K562 (cell line): Measurements from ENCODE around the gene PTPRG. TPM values are rescaled to one million over a fixed set of nuclear protein-coding genes. Genes with fewer than 3 reads are reported as not detected.

ENCODE experiments used
- ATAC-seq: fragments of 200-7000 bp; cut with Tn5 transposase; 3 replicates; pipeline ENCODE4 v1.9.1; 2020; ENCODE audit warnings: moderate library complexity
- BruUV-seq: library from RNA; stranded (reverse); fragments of 400-500 nt; replicated peaks from 2 replicates; lab custom pipeline; 2021; lab: Mats Ljungman, UMichigan
- CTCF ChIA-PET: fragments of 300-600 bp; formaldehyde crosslinking; extraction: SDS; loops from one replicate; lab custom pipeline; 2021; ENCODE audit warnings: low intra/inter-chr PET ratio; lab: Yijun Ruan, JAX
- POLR2A ChIA-PET: fragments of 300-600, 350-650 bp; sonication (Branson Sonifier 250); formaldehyde crosslinking; extraction: SDS; loops from one replicate; lab custom pipeline; 2021; ENCODE audit warnings: antibody characterized with exemption, inconsistent platforms; lab: Yijun Ruan, JAX
- DNase-seq, 4 experiments: peaks; one replicate each; pipeline versions ENCODE4 v3.0.0 to v3.0.0-alpha.2; 2011 to 2018; ENCODE audit warnings: low spot score in 3 of 4, mixed read lengths in 3 of 4; ENCODE audit errors: extremely low read depth in 1 of 4
- FAIRE-seq: peaks from 2 replicates; lab custom pipeline; 2011; peaks lifted over from hg19 to GRCh38; lab: Jason Lieb, UNC
- H2AFZ ChIP-seq: 2 replicates; pipeline ENCODE4 v1.6.0; 2011; ENCODE audit warnings: low read depth, low read length, control low read depth, inconsistent platforms
- H3K27ac ChIP-seq: fragments of 200-600 bp; 3 replicates; pipeline ENCODE4 v1.8.0; 2011; ENCODE audit warnings: low read depth, mild to moderate bottlenecking, control low read depth, inconsistent platforms, low read length, moderate library complexity, mixed read lengths; ENCODE audit errors: extremely low read depth
- H3K27me3 ChIP-seq, 2 experiments: fragments of 300-600 bp in 1 of 2; 2 replicates in 1 of 2; 3 replicates in 1 of 2; pipeline versions ENCODE4 v1.6.0 to v1.8.0; 2011; ENCODE audit warnings: inconsistent platforms in 2 of 2, low read length in 2 of 2, mild to moderate bottlenecking in 1 of 2, mixed read lengths in 1 of 2, moderate library complexity in 1 of 2; ENCODE audit not compliant: control insufficient read depth in 2 of 2, insufficient read depth in 2 of 2
- H3K36me3 ChIP-seq: fragments of 300-600 bp; 3 replicates; pipeline ENCODE4 v1.8.0; 2011; ENCODE audit warnings: mild to moderate bottlenecking, low read length, inconsistent platforms; ENCODE audit not compliant: control insufficient read depth, insufficient read depth
- H3K4me1 ChIP-seq, 2 experiments: fragments of 200-600 bp in 1 of 2; replicated peaks in 1 of 2; 2 replicates in 1 of 2; 3 replicates in 1 of 2; pipeline versions ENCODE4 v1.5.1 to v1.8.0; 2011; ENCODE audit warnings: inconsistent platforms in 2 of 2, low read length in 2 of 2, mild to moderate bottlenecking in 1 of 2, mixed read lengths in 1 of 2, moderate library complexity in 1 of 2; ENCODE audit not compliant: control insufficient read depth in 2 of 2, insufficient read depth in 2 of 2
- H3K4me2 ChIP-seq: 2 replicates; pipeline ENCODE4 v1.6.1; 2011; ENCODE audit warnings: low read length, control low read depth, inconsistent platforms, mixed read lengths; ENCODE audit not compliant: insufficient read depth
- H3K4me3 ChIP-seq: fragments of 200-600 bp; sonication (generic), shearing (Covaris generic); 2 replicates; pipeline ENCODE4 v1.5.1; 2016; ENCODE audit warnings: control low read depth, inconsistent platforms
- H3K79me2 ChIP-seq: fragments of 200-600 bp; 3 replicates; pipeline ENCODE4 v1.8.0; 2011; ENCODE audit warnings: low read length, inconsistent platforms; ENCODE audit not compliant: control insufficient read depth, insufficient read depth
- H3K9ac ChIP-seq, 2 experiments: 2 replicates each; pipeline versions ENCODE4 v1.6.0 to v1.6.1; 2011; ENCODE audit warnings: low read depth in 2 of 2, low read length in 2 of 2, control low read depth in 1 of 2, inconsistent platforms in 1 of 2, mild to moderate bottlenecking in 1 of 2, mixed read lengths in 1 of 2; ENCODE audit not compliant: insufficient read depth in 1 of 2
- H3K9me1 ChIP-seq: one replicate; pipeline ENCODE4 v1.6.0; 2011; ENCODE audit warnings: inconsistent platforms, mild to moderate bottlenecking, low read length, moderate library complexity; ENCODE audit not compliant: control insufficient read depth, insufficient read depth
- H3K9me3 ChIP-seq: replicated peaks from 2 replicates; pipeline ENCODE4 v1.5.1; 2011; ENCODE audit warnings: low read depth, low read length, inconsistent platforms; ENCODE audit not compliant: control insufficient read depth, insufficient read depth
- H4K20me1 ChIP-seq: replicated peaks from 2 replicates; pipeline ENCODE4 v1.6.1; 2011; ENCODE audit warnings: low read length, inconsistent platforms, mixed read lengths; ENCODE audit not compliant: control insufficient read depth, insufficient read depth
- FOXA3 ChIP-seq, 2 experiments: fragments of 450-650 bp in 1 of 2; sonication (generic) in 1 of 2; formaldehyde crosslinking; IDR thresholded peaks in 1 of 2; conservative IDR thresholded peaks in 1 of 2; 2 replicates each; pipeline versions ENCODE4 v1.4.0 to v1.8.0; 2020 to 2022; ENCODE audit warnings: mild to moderate bottlenecking in 2 of 2, missing genetic modification reagents in 1 of 2
- KDM5B ChIP-seq: fragments of 200-600 bp; sonication (generic); IDR thresholded peaks from 2 replicates; pipeline ENCODE4 v1.6.1; 2012; ENCODE audit warnings: low read depth, mild to moderate bottlenecking, moderate library complexity, low read length, control low read depth, inconsistent platforms; ENCODE audit not compliant: insufficient replicate concordance
- RBBP5 ChIP-seq: fragments of 200-600 bp; sonication (generic); IDR thresholded peaks from 2 replicates; pipeline ENCODE4 v1.6.1; 2012; ENCODE audit warnings: borderline replicate concordance, mild to moderate bottlenecking, low read length, control low read depth, inconsistent platforms; ENCODE audit not compliant: insufficient read depth, poor library complexity, severe bottlenecking
- ZFP36 ChIP-seq: fragments of 150-350 bp; IDR thresholded peaks from 2 replicates; pipeline ENCODE4 v1.6.1; 2018; ENCODE audit warnings: low read length, low read depth; ENCODE audit not compliant: partially characterized antibody
- WGBS: fragments of 100-300 bp; shearing (Covaris generic); methylation state at CpG from one replicate; pipeline ENCODE4 v1.1.6; 2016; ENCODE audit warnings: low coverage, mixed read lengths; ENCODE audit not compliant: insufficient coverage; ENCODE audit errors: missing lambda C conversion rate; 5-methylcytosine and 5-hydroxymethylcytosine counted together
- in situ Hi-C: fragments of 300-500 bp; cut with MboI; formaldehyde crosslinking; loops from 4 replicates; pipeline ENCODE4 v1.15.0; 2018; ENCODE audit warnings: inconsistent platforms, mixed read lengths
- intact Hi-C: fragments of 100-400 bp; cut with micrococcal nuclease; formaldehyde crosslinking; loops from 2 replicates; pipeline ENCODE4 v1.14.2; 2022
- polyA plus RNA-seq, 8 experiments: library from polyadenylated mRNA; depleted of rRNA in 4 of 8; stranded (reverse) in 5 of 8; unstranded in 3 of 8; fragments of >200 nt; fragmentation: Nextera tagmentation in 2 of 8; fragmentation: Illumina TruSeq in 1 of 8; extraction: Ambion mirVana in 2 of 8; extraction: Trizol in 1 of 8; gene quantifications; 2 replicates each; pipeline versions ENCODE4 v1.2.1 to v1.2.3, GENCODE V29; 2011 to 2014; ENCODE audit warnings: inconsistent platforms in 1 of 8, missing spikeins in 1 of 8
- total RNA-seq, 7 experiments: library from RNA; depleted of rRNA in 6 of 7; stranded (reverse); fragments of >200 nt in 6 of 7; fragmentation: Illumina TruSeq in 2 of 7; extraction: Trizol in 2 of 7; gene quantifications; 2 replicates each; pipeline versions ENCODE4 v1.2.1 to v1.2.3, GENCODE V29; 2011 to 2021; ENCODE audit warnings: low replicate concordance in 1 of 7

PTPRG gene
- total and polyA plus RNA-seq, 9 of the 15 experiments (the other 6 are each of a cell fraction or from before 2014, with no cell fraction given): 0.16 TPM; not detected in 8

DNA sequence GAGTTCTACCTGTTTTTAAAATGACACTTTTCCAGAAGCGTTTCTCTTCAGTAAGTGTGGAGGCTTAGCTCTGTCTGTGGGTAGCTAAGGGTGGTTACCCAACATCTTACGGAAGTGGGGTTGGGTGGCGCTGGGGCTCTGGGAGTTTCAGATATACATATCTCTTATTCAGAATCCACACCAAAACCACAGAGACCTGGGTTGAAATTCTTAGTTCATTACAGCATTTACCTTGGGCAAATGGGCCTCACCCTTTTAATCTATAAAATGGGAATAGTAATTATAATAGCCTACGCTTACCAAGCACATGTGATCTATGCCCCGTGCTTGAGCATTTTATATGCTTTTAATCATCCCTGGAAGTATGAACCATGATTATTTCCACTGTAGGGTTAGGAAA, 9.4 kb downstream of the PTPRG start:
- H3K9me1 ChIP-seq: no peaks in the 10 kb centered on the region
- H3K79me2 ChIP-seq: no peaks in the 10 kb centered on the region
- H3K36me3 ChIP-seq: no peaks in the 10 kb centered on the region
- no TSS peak for BruUV-seq
- H3K4me3 ChIP-seq: no peak overlapping the region
- no peak overlapping the region for H3K4me2 ChIP-seq
- in situ Hi-C loops (no loop called here), intact Hi-C loops (no loop called here)
- FAIRE-seq (no peak), DNase-seq (no peak), ATAC-seq (no peak)
- no peak overlapping the region for H3K27ac ChIP-seq
- H3K27me3 ChIP-seq: peaks cover 0 to 4% of the 10 kb centered on the region in 2 experiments; a peak in 1 of 5 replicates
- POLR2A ChIA-PET: no interaction called here
- CTCF ChIA-PET: no interaction called here
- H3K4me1 ChIP-seq: no peaks in the 10 kb centered on the region
- TF ChIP-seq KDM5B (no peak), RBBP5 (no peak), FOXA3 (CRISPR knock-in tag; conservative IDR thresholded peaks at IDR 0.05 in 1 of 2, IDR thresholded peaks at IDR 0.05 in 1 of 2) (no peak), ZFP36 (no peak)
- H2AFZ ChIP-seq: no peak overlapping the region
- H3K9me3 ChIP-seq: no peaks in the 10 kb centered on the region
- whole genome bisulfite sequencing: 4% methylated on average over 5 of the region's 5 CpGs
- H3K9ac ChIP-seq: no peak overlapping the region
- no peaks in the 10 kb centered on the region for H4K20me1 ChIP-seq
